Upper lobe of right lung (tissue), 1 donor: ENCODE results near the gene CTTN. TPM values are rescaled to one million over a fixed set of nuclear protein-coding genes. Genes with fewer than 3 reads are reported as not detected.

ENCODE experiments used
- ATAC-seq: fragments of 200-7000 bp; cut with Tn5 transposase; one replicate; pipeline ENCODE4 v1.9.1; 2020; ENCODE audit warnings: mild to moderate bottlenecking, moderate library complexity
- DNase-seq: peaks from one replicate; pipeline ENCODE4 v3.0.0-alpha.2; 2020
- H3K27ac ChIP-seq: fragments of 200-600 bp; one replicate; pipeline ENCODE4 v1.8.0; 2022
- H3K27me3 ChIP-seq: fragments of 200-600 bp; one replicate; pipeline ENCODE4 v1.8.0; 2022; ENCODE audit warnings: mild to moderate bottlenecking
- H3K36me3 ChIP-seq: fragments of 200-600 bp; one replicate; pipeline ENCODE4 v1.8.0; 2022
- H3K4me1 ChIP-seq: fragments of 200-600 bp; one replicate; pipeline ENCODE4 v1.8.0; 2022
- H3K4me3 ChIP-seq: fragments of 200-600 bp; one replicate; pipeline ENCODE4 v1.8.0; 2022; ENCODE audit warnings: mild to moderate bottlenecking
- H3K9me3 ChIP-seq: fragments of 200-600 bp; one replicate; pipeline ENCODE4 v1.8.0; 2022
- CTCF ChIP-seq: fragments of 200-600 bp; IDR thresholded peaks from one replicate; pipeline ENCODE4 v1.8.0; 2022; ENCODE audit warnings: antibody characterized with exemption
- intact Hi-C: fragments of 100-400 bp; cut with DNase I; formaldehyde crosslinking; loops from one replicate; pipeline ENCODE4 v1.11.0; 2022
- total RNA-seq: library from RNA; stranded (reverse); fragmentation: NEBNext Ultra II Directional; extraction: Animal tissue kit (Norgen Biotek cat#: 25700); gene quantifications from one replicate; pipeline ENCODE4 v1.2.1, GENCODE V29; 2021
- donor health status: DM: no; HTN: yes; CAD: no; lungs with severe emphysema.

Gene CTTN
- total RNA-seq, 1 donor from 2014 or later = 177 TPM

GRCh38 chr11:70481625-70482528 is 83.5 kb downstream of the CTTN start:
- H3K27ac ChIP-seq = peak overlapping the region; percentile 24
- peaks cover 3% of the 10 kb centered on the region for H3K4me1 ChIP-seq
- H3K27me3 ChIP-seq = no peaks in the 10 kb centered on the region
- no peak overlapping the region for H3K4me3 ChIP-seq
- intact Hi-C loops = no loop called here
- no peak for TF ChIP-seq CTCF
- ATAC-seq (peak; percentile 66), DNase-seq (no peak)
- no peaks in the 10 kb centered on the region for H3K9me3 ChIP-seq
- H3K36me3 ChIP-seq = no peaks in the 10 kb centered on the region

GRCh38 chr11:70482529-70482917 is 84.2 kb downstream of the CTTN start:
- Histone ChIP-seq H3K4me1 (peaks cover 3% of the 10 kb centered on the region), H3K27me3 (no peaks in the 10 kb centered on the region), H3K27ac (peak overlapping the region; percentile 25), H3K36me3 (no peaks in the 10 kb centered on the region), H3K4me3 (no peak overlapping the region), H3K9me3 (no peaks in the 10 kb centered on the region)
- peak; percentile 56 for ATAC-seq
- TF ChIP-seq CTCF = no peak
- intact Hi-C loops = no loop called here
- DNase-seq = no peak

GRCh38 chr11:70483077-70483861 is 84.9 kb downstream of the CTTN start:
- no peaks in the 10 kb centered on the region for H3K9me3 ChIP-seq
- peak overlapping the region; percentile 25 for H3K27ac ChIP-seq
- no peak overlapping the region for H3K4me3 ChIP-seq
- H3K27me3 ChIP-seq = no peaks in the 10 kb centered on the region
- TF ChIP-seq CTCF = peak; percentile 42
- intact Hi-C loops = no loop called here
- DNase-seq (peak; percentile 83), ATAC-seq (peak; percentile 75)
- peaks cover 3% of the 10 kb centered on the region for H3K4me1 ChIP-seq
- no peaks in the 10 kb centered on the region for H3K36me3 ChIP-seq

- ATAC-seq (no peak), DNase-seq (no peak)
- H3K27me3 ChIP-seq = no peaks in the 10 kb centered on the region
- H3K4me1 ChIP-seq = peaks cover 3% of the 10 kb centered on the region
- no peak for TF ChIP-seq CTCF
- no peak overlapping the region for H3K4me3 ChIP-seq
- H3K9me3 ChIP-seq = no peaks in the 10 kb centered on the region
- intact Hi-C loops = no loop called here
- H3K36me3 ChIP-seq = no peaks in the 10 kb centered on the region
- no peak overlapping the region for H3K27ac ChIP-seq
These were observed 85.6 kb downstream of the CTTN start for GRCh38 chr11:70483917-70484316.

GRCh38 chr11:70485326-70486025 is 87.1 kb downstream of the CTTN start:
- H3K27me3 ChIP-seq = no peaks in the 10 kb centered on the region
- H3K9me3 ChIP-seq = no peaks in the 10 kb centered on the region
- ATAC-seq (no peak), DNase-seq (no peak)
- intact Hi-C loops = no loop called here
- H3K36me3 ChIP-seq = no peaks in the 10 kb centered on the region
- no peak overlapping the region for H3K4me3 ChIP-seq
- H3K4me1 ChIP-seq = peaks cover 3% of the 10 kb centered on the region
- TF ChIP-seq CTCF = no peak
- no peak overlapping the region for H3K27ac ChIP-seq
